ENCODE measurements around the gene ZNF23. TPM values are rescaled to one million over a fixed set of nuclear protein-coding genes. Genes with fewer than 3 reads are reported as not detected.

Gene ZNF23
- total and polyA plus RNA-seq, 3 donors from 2014 or later: 10.9 to 16.3 (median 14.5) TPM

- Histone ChIP-seq H3K36me3 (ENCODE audit: low read depth, missing control alignments) (no peaks in the 10 kb centered on the region), H3K4me1 (peaks cover 5% of the 10 kb centered on the region), H3K4me3 (no peak overlapping the region), H3K27me3 (no peaks in the 10 kb centered on the region), H3K9me3 (no peaks in the 10 kb centered on the region), H3K27ac (no peak overlapping the region)
- TF ChIP-seq POLR2A (IDR thresholded peaks at IDR 0.05): no peak
- TF ChIP-seq CTCF (IDR thresholded peaks at IDR 0.05): no peak
- intact Hi-C loops (cut with DNase I; ENCODE audit: low total_unique reads): no loop called here
- DNase-seq: peak; percentile 77
- 38 to 42% methylated on average over 16 of the region's 16 CpGs for WGBS, 2 donors
Observed at GRCh38 chr16:71409011-71409775, 52.9 kb downstream of the ZNF23 start.

GRCh38 chr16:71408536-71408935 is 53.5 kb downstream of the ZNF23 start:
- DNase-seq: no peak
- no peak for TF ChIP-seq CTCF (IDR thresholded peaks at IDR 0.05)
- TF ChIP-seq POLR2A (IDR thresholded peaks at IDR 0.05): no peak
- intact Hi-C loops (cut with DNase I; ENCODE audit: low total_unique reads): no loop called here

GRCh38 chr16:71407731-71408130 is 54.3 kb downstream of the ZNF23 start:
- intact Hi-C loops (cut with DNase I; ENCODE audit: low total_unique reads): no loop called here
- no peak overlapping the region for H3K4me3 ChIP-seq
- no peak for TF ChIP-seq CTCF (IDR thresholded peaks at IDR 0.05)
- no peak for TF ChIP-seq POLR2A (IDR thresholded peaks at IDR 0.05)
- H3K9me3 ChIP-seq: no peaks in the 10 kb centered on the region
- no peaks in the 10 kb centered on the region for H3K27me3 ChIP-seq
- no peak overlapping the region for H3K27ac ChIP-seq
- 76 to 93% methylated on average over 1 of the region's 1 CpG for WGBS, 2 donors
- H3K36me3 ChIP-seq (ENCODE audit: low read depth, missing control alignments): no peaks in the 10 kb centered on the region
- peaks cover 5% of the 10 kb centered on the region for H3K4me1 ChIP-seq
- no peak for DNase-seq

More at GRCh38 chr16:71408536-71408935, 53.5 kb downstream of the ZNF23 start:
- 58 to 63% methylated on average over 3 of the region's 3 CpGs for WGBS, 2 donors
- Histone ChIP-seq H3K27me3 (no peaks in the 10 kb centered on the region), H3K4me1 (peaks cover 5% of the 10 kb centered on the region), H3K36me3 (ENCODE audit: low read depth, missing control alignments) (no peaks in the 10 kb centered on the region), H3K4me3 (no peak overlapping the region), H3K27ac (no peak overlapping the region), H3K9me3 (no peaks in the 10 kb centered on the region)

- Histone ChIP-seq H3K4me1 (peaks cover 5% of the 10 kb centered on the region), H3K27me3 (no peaks in the 10 kb centered on the region), H3K36me3 (ENCODE audit: low read depth, missing control alignments) (no peaks in the 10 kb centered on the region), H3K9me3 (no peaks in the 10 kb centered on the region), H3K4me3 (no peak overlapping the region), H3K27ac (no peak overlapping the region)
- TF ChIP-seq CTCF (IDR thresholded peaks at IDR 0.05) (no peak), POLR2A (IDR thresholded peaks at IDR 0.05) (no peak)
- no peak for DNase-seq
- intact Hi-C loops (cut with DNase I; ENCODE audit: low total_unique reads): no loop called here
- 79 to 82% methylated on average over 6 to 8 of the region's 8 CpGs for WGBS, 2 donors
Observed at GRCh38 chr16:71406724-71407123, 55.3 kb downstream of the ZNF23 start.

- Histone ChIP-seq H3K9me3 (no peaks in the 10 kb centered on the region), H3K36me3 (ENCODE audit: low read depth, missing control alignments) (no peaks in the 10 kb centered on the region), H3K27ac (no peak overlapping the region), H3K27me3 (no peaks in the 10 kb centered on the region), H3K4me3 (no peak overlapping the region), H3K4me1 (peaks cover 5% of the 10 kb centered on the region)
- 79 to 90% methylated on average over 3 to 5 of the region's 5 CpGs for WGBS, 2 donors
- no peak for TF ChIP-seq POLR2A (IDR thresholded peaks at IDR 0.05)
- TF ChIP-seq CTCF (IDR thresholded peaks at IDR 0.05): no peak
- intact Hi-C loops (cut with DNase I; ENCODE audit: low total_unique reads): no loop called here
- DNase-seq: no peak
Observed at GRCh38 chr16:71406316-71406715, 55.7 kb downstream of the ZNF23 start.

Measured in testis (tissue), 3 donors.